Measurements from ENCODE around the gene TEAD1.

The TEAD1 gene

DNA sequence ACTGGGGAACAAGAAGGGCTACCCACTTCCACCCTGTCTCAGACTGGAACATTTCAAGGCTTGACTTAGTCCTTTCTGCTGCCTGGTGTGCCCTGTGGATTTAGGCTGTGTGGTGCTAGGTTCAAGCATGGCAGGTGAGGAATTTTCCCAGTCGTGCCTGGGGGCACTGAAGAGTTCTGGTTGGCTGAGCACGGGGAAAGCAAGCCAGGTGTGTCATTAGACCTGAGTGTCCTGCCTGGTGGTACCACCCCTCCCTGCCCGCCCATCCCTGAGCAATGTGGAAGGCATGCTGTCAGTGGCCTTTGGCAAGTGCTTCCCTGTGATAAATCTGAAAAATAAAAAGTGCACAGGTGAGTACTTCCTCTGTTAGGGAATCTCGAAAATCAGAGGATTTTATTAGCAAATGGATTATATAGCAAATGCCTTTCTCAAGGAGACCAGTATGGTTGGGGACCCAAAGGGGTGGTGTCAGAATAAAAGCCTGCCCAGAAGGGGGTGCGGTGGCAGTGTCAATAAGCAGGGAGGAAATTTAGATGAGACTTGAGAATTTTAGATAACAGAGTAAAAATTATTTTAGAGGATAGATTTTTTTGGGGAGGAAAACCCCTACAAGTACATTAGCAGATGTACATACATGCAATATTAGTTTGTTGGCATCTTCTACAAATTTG lies 22.8 kb downstream of the TEAD1 start:
- TF ChIP-seq, protein P1, sequence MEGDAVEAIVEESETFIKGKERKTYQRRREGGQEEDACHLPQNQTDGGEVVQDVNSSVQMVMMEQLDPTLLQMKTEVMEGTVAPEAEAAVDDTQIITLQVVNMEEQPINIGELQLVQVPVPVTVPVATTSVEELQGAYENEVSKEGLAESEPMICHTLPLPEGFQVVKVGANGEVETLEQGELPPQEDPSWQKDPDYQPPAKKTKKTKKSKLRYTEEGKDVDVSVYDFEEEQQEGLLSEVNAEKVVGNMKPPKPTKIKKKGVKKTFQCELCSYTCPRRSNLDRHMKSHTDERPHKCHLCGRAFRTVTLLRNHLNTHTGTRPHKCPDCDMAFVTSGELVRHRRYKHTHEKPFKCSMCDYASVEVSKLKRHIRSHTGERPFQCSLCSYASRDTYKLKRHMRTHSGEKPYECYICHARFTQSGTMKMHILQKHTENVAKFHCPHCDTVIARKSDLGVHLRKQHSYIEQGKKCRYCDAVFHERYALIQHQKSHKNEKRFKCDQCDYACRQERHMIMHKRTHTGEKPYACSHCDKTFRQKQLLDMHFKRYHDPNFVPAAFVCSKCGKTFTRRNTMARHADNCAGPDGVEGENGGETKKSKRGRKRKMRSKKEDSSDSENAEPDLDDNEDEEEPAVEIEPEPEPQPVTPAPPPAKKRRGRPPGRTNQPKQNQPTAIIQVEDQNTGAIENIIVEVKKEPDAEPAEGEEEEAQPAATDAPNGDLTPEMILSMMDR (IDR thresholded peaks at IDR 0.05), result no peak
- no peak for TF ChIP-seq ZFX (IDR thresholded peaks at IDR 0.05; ENCODE audit: borderline replicate concordance)
- no peak overlapping the region for H3K27ac ChIP-seq

DNA sequence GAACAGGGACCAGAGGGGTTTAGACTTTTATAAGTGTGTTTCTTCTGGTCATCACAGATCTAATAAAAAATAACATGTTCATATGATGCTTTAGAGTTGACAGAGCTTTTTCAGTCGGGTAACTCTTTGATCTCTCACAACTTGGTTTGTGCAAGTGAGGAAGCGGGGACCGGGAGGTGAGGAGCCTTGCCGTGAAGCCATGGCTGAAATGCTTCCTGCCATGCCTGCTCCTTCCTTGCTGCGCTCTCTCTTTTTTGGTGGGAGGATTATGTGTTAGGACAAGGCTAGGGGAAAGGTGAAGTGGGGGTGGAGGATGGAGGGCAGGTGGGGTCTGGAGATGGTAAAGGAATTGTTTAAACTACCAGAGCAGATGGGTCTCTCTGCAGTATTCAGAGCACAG lies 23.8 kb downstream of the TEAD1 start:
- TF ChIP-seq ZFX (IDR thresholded peaks at IDR 0.05; ENCODE audit: borderline replicate concordance), result no peak
- TF ChIP-seq, protein P1 (IDR thresholded peaks at IDR 0.05), result no peak
- no peak overlapping the region for H3K27ac ChIP-seq

DNA sequence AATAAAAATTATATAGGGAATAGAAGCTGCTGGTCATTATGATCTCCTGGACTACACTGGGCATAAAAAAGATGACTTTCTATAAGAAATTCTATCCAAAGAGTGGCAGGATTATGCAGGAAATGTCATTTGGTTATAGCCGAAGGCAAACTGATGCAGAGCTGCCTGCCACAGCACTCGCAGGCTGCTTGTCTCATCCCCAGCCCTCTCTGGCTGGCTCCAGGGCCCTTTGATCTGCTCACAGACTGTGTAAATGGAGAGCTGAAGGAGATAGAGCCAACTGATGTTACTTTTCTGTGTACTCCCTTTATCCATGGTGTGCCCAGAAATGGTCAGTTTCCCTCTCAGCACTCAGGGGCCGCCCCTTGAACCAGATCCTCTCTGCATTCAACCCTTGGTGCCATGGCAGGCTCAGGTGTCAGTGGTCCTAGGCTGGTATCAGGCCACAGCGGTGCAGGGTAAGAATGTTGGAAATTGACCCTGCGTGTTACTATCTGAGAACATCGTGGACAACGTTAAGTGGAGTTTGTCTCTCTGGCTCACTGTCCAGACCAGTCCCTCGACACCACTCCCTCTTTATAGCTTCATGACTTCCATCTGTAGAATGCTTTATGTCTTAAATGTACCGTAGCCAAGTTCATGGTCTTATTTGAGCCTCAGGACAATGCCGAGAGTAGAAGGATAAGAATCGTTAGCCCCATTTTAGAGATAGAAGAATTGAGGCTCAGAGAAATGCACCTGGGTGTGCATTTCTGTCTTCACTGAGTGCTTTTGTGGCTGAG lies 27.8 kb downstream of the TEAD1 start:
- TF ChIP-seq ZFX (IDR thresholded peaks at IDR 0.05; ENCODE audit: borderline replicate concordance), result no peak
- TF ChIP-seq, protein P1 (IDR thresholded peaks at IDR 0.05), result no peak
- H3K27ac ChIP-seq, result no peak overlapping the region

DNA sequence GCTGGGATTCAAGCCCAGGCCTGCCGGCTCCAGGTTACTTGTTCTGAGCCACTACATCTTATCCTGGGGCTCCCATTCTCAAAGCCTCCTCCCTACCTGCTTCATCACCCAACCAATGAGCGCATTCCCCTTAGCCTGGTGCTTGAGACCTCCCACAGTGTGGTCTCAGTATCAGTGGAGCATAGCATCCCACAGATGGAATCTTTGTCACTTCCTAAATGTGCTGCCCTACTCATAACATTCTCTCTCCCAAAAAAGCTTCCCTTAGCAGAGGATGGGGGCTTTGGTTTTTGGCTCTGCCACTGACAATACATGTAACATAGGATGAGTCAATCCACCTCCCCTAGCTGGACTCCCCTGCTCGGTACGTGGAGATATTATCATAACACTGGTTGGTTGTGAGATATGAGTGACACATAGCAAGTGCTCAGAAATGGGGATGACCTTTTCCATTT lies 28.8 kb downstream of the TEAD1 start:
- H3K27ac ChIP-seq, result no peak overlapping the region

DNA sequence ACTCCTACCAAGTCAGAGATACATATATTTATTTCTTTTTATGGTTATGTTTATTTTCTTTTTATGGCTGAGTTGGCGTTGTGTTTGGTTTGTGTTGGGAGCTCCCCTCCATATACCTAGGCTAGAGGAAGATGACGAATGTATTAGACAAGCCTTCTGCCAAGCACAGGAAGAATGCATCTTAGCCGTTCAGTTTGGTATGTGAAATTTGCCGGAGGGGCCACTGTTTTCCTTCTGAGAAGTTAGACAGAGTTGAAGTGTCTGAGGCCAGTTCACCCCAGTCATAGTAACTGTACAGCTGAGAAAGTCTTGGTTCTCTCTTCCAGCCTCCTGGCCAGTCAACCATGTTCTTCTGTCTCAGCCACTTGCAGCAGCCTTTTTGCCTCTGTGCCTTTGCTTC lies 29.8 kb downstream of the TEAD1 start:
- TF ChIP-seq, protein P1 (IDR thresholded peaks at IDR 0.05), result no peak
- H3K27ac ChIP-seq, result no peak overlapping the region

More for the DNA sequence above, 28.8 kb downstream of the TEAD1 start:
- TF ChIP-seq, protein P1 (IDR thresholded peaks at IDR 0.05), result no peak
- TF ChIP-seq ZFX (IDR thresholded peaks at IDR 0.05; ENCODE audit: borderline replicate concordance), result no peak

DNA sequence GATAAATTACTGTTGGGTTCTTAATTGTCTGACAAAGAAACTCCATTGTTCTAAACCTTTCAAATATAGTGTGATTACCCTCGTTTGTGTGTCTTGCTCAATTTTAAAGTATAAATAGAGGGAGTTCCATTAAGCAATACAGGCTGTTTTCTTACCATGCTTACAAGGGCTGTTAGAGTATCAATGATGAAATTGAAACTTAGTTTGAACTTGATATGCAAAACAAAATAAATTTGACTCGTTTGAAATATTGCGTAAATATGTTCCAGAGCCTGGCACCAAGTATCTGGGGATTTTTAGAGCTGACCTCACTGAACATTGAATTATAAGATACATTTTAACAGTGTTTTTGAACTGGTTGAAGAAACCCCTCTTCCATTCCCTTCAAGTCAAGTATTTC lies 31.7 kb downstream of the TEAD1 start:
- TF ChIP-seq, protein P1 (IDR thresholded peaks at IDR 0.05), result no peak
- TF ChIP-seq ZFX (IDR thresholded peaks at IDR 0.05; ENCODE audit: borderline replicate concordance), result no peak
- H3K27ac ChIP-seq, result no peak overlapping the region

Data from 22Rv1 (cell line).